Liver (tissue), 3 donors: ENCODE data around the gene NFATC4.

Experiments used
- CTCF ChIP-seq: fragments of 150-350 bp; IDR thresholded peaks from 2 replicates; pipeline ENCODE4 v1.5.1; 2017; ENCODE audit warnings: improper control_type of control experiment, low read depth, low read length; ENCODE audit not compliant: missing input control
- EGR1 ChIP-seq, 2 donors: IDR thresholded peaks; 2 replicates each; pipeline ENCODE4 v1.6.1; 2016 to 2018; ENCODE audit warnings: antibody characterized with exemption in 2 of 2, low read depth in 2 of 2
- GABPA ChIP-seq, 2 donors: IDR thresholded peaks in 1 of 2; conservative IDR thresholded peaks in 1 of 2; 2 replicates each; pipeline ENCODE4 v1.6.1; 2016; ENCODE audit warnings: antibody characterized with exemption in 2 of 2, mild to moderate bottlenecking in 1 of 2, moderate library complexity in 1 of 2
- HNF4A ChIP-seq, 2 donors: conservative IDR thresholded peaks; 2 replicates each; pipeline ENCODE4 v1.6.1; 2016; ENCODE audit warnings: antibody characterized with exemption in 2 of 2, mild to moderate bottlenecking in 2 of 2
- JUND ChIP-seq, 2 donors: IDR thresholded peaks; 2 replicates each; pipeline ENCODE4 v1.6.1; 2016; ENCODE audit warnings: antibody characterized with exemption in 2 of 2
- MAX ChIP-seq: IDR thresholded peaks from 2 replicates; pipeline ENCODE4 v1.6.1; 2016; ENCODE audit warnings: antibody characterized with exemption
- RAD21 ChIP-seq, 2 donors: IDR thresholded peaks; 2 replicates each; pipeline ENCODE4 v1.6.1; 2016; ENCODE audit warnings: antibody characterized with exemption in 2 of 2, mild to moderate bottlenecking in 2 of 2
- RXRA ChIP-seq, 2 donors: IDR thresholded peaks; 2 replicates each; pipeline ENCODE4 v1.6.1; 2017 to 2018; ENCODE audit warnings: antibody characterized with exemption in 2 of 2, mild to moderate bottlenecking in 1 of 2
- SP1 ChIP-seq: IDR thresholded peaks from 2 replicates; pipeline ENCODE4 v1.6.1; 2018; ENCODE audit warnings: antibody characterized with exemption, mild to moderate bottlenecking
- TAF1 ChIP-seq: conservative IDR thresholded peaks from 2 replicates; pipeline ENCODE4 v1.6.1; 2016; ENCODE audit warnings: antibody characterized with exemption, mild to moderate bottlenecking
- YY1 ChIP-seq: IDR thresholded peaks from 2 replicates; pipeline ENCODE4 v1.6.1; 2016; ENCODE audit warnings: antibody characterized with exemption, mild to moderate bottlenecking
- TF ChIP-seq, protein P1 (sequence below): IDR thresholded peaks from 2 replicates; pipeline ENCODE4 v1.6.1; 2016; ENCODE audit warnings: antibody characterized with exemption, mild to moderate bottlenecking
- TF ChIP-seq, protein P2 (sequence below): IDR thresholded peaks from 2 replicates; pipeline ENCODE4 v1.6.1; 2016; ENCODE audit warnings: antibody characterized with exemption
- donor health status: healthy.
- donor health status: healthy.

DNA sequence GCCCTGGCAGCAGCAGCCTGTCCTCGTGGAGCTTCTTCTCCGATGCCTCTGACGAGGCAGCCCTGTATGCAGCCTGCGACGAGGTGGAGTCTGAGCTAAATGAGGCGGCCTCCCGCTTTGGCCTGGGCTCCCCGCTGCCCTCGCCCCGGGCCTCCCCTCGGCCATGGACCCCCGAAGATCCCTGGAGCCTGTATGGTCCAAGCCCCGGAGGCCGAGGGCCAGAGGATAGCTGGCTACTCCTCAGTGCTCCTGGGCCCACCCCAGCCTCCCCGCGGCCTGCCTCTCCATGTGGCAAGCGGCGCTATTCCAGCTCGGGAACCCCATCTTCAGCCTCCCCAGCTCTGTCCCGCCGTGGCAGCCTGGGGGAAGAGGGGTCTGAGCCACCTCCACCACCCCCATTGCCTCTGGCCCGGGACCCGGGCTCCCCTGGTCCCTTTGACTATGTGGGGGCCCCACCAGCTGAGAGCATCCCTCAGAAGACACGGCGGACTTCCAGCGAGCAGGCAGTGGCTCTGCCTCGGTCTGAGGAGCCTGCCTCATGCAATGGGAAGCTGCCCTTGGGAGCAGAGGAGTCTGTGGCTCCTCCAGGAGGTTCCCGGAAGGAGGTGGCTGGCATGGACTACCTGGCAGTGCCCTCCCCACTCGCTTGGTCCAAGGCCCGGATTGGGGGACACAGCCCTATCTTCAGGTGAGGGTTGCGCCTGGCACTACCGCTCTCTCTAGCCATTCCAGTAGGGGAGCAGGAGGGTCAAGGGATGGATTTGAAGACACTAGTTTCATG, 2.1 kb downstream of the NFATC4 start:
- TF ChIP-seq HNF4A (conservative IDR thresholded peaks at IDR 0.05), result no peak
- no peak for TF ChIP-seq RAD21 (IDR thresholded peaks at IDR 0.05)
- TF ChIP-seq CTCF, result no peak
- TF ChIP-seq, protein P1, sequence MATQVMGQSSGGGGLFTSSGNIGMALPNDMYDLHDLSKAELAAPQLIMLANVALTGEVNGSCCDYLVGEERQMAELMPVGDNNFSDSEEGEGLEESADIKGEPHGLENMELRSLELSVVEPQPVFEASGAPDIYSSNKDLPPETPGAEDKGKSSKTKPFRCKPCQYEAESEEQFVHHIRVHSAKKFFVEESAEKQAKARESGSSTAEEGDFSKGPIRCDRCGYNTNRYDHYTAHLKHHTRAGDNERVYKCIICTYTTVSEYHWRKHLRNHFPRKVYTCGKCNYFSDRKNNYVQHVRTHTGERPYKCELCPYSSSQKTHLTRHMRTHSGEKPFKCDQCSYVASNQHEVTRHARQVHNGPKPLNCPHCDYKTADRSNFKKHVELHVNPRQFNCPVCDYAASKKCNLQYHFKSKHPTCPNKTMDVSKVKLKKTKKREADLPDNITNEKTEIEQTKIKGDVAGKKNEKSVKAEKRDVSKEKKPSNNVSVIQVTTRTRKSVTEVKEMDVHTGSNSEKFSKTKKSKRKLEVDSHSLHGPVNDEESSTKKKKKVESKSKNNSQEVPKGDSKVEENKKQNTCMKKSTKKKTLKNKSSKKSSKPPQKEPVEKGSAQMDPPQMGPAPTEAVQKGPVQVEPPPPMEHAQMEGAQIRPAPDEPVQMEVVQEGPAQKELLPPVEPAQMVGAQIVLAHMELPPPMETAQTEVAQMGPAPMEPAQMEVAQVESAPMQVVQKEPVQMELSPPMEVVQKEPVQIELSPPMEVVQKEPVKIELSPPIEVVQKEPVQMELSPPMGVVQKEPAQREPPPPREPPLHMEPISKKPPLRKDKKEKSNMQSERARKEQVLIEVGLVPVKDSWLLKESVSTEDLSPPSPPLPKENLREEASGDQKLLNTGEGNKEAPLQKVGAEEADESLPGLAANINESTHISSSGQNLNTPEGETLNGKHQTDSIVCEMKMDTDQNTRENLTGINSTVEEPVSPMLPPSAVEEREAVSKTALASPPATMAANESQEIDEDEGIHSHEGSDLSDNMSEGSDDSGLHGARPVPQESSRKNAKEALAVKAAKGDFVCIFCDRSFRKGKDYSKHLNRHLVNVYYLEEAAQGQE, result no peak
- no peak for TF ChIP-seq TAF1
- TF ChIP-seq JUND (IDR thresholded peaks at IDR 0.05), result no peak
- TF ChIP-seq YY1, result no peak
- no peak for TF ChIP-seq GABPA (IDR thresholded peaks at IDR 0.05 in 1 of 2, conservative IDR thresholded peaks at IDR 0.05 in 1 of 2)
- TF ChIP-seq SP1, result no peak
- no peak for TF ChIP-seq MAX
- TF ChIP-seq RXRA (IDR thresholded peaks at IDR 0.05), result no peak
- TF ChIP-seq, protein P2, sequence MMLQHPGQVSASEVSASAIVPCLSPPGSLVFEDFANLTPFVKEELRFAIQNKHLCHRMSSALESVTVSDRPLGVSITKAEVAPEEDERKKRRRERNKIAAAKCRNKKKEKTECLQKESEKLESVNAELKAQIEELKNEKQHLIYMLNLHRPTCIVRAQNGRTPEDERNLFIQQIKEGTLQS, result no peak
- TF ChIP-seq EGR1 (IDR thresholded peaks at IDR 0.05; ENCODE audit: low read depth in 2 of 2), result no peak
